HepG2 (cell line): ENCODE measurements around the gene C1orf50. TPM values are rescaled to one million over a fixed set of nuclear protein-coding genes. Genes with fewer than 3 reads are reported as not detected.

Experiments
- ATF5 ChIP-seq: sonication (generic); formaldehyde crosslinking; IDR thresholded peaks from 2 replicates; pipeline ENCODE4 v1.4.0; 2020; ENCODE audit warnings: mild to moderate bottlenecking, low read depth, missing genetic modification reagents
- CHCHD3 ChIP-seq: sonication (generic); formaldehyde crosslinking; IDR thresholded peaks from 2 replicates; pipeline ENCODE4 v1.8.0; 2022; ENCODE audit warnings: mild to moderate bottlenecking, missing genetic modification reagents, moderate library complexity
- DZIP1 ChIP-seq: sonication (generic); formaldehyde crosslinking; IDR thresholded peaks from 2 replicates; pipeline ENCODE4 v1.5.0; 2020; ENCODE audit warnings: mild to moderate bottlenecking, missing genetic modification reagents
- GZF1 ChIP-seq: sonication (generic); formaldehyde crosslinking; IDR thresholded peaks from 2 replicates; pipeline ENCODE4 v1.5.1; 2020; ENCODE audit warnings: mild to moderate bottlenecking, missing genetic modification reagents
- HDAC2 ChIP-seq: sonication (generic); formaldehyde crosslinking; IDR thresholded peaks from 2 replicates; pipeline ENCODE4 v1.4.0; 2020; ENCODE audit warnings: missing genetic modification reagents
- HOXA9 ChIP-seq: sonication (generic); formaldehyde crosslinking; IDR thresholded peaks from 2 replicates; pipeline ENCODE4 v1.8.1; 2022; ENCODE audit warnings: missing genetic modification reagents, mild to moderate bottlenecking, moderate library complexity, borderline replicate concordance
- RBFOX2 ChIP-seq: fragments of 200-400 bp; formaldehyde crosslinking; IDR thresholded peaks from 2 replicates; pipeline ENCODE4 v1.6.1; 2017; ENCODE audit warnings: low read depth, mild to moderate bottlenecking, low read length
- SMAD1 ChIP-seq: sonication (generic); formaldehyde crosslinking; IDR thresholded peaks from 2 replicates; pipeline ENCODE4 v1.4.0; 2020; ENCODE audit warnings: missing genetic modification reagents, low read depth, mild to moderate bottlenecking, borderline replicate concordance
- ZMYM3 ChIP-seq: sonication (generic); formaldehyde crosslinking; IDR thresholded peaks from 2 replicates; pipeline ENCODE4 v1.5.1; 2020; ENCODE audit warnings: mild to moderate bottlenecking, missing genetic modification reagents
- ZNF251 ChIP-seq: sonication (generic); formaldehyde crosslinking; IDR thresholded peaks from 2 replicates; pipeline ENCODE4 v1.9.0; 2021; ENCODE audit warnings: mild to moderate bottlenecking, missing genetic modification reagents
- ZNF383 ChIP-seq: sonication (generic); formaldehyde crosslinking; IDR thresholded peaks from 2 replicates; pipeline ENCODE4 v1.4.0; 2020; ENCODE audit warnings: missing genetic modification reagents, mild to moderate bottlenecking, borderline replicate concordance
- ZNF766 ChIP-seq: sonication (generic); formaldehyde crosslinking; IDR thresholded peaks from 2 replicates; pipeline ENCODE4 v1.5.0; 2020; ENCODE audit warnings: missing genetic modification reagents, borderline replicate concordance
- ZNF839 ChIP-seq: sonication (generic); formaldehyde crosslinking; IDR thresholded peaks from 2 replicates; pipeline ENCODE4 v1.4.0; 2020; ENCODE audit warnings: missing genetic modification reagents, mild to moderate bottlenecking, borderline replicate concordance
- polyA plus RNA-seq, 8 experiments: library from polyadenylated mRNA; depleted of rRNA in 3 of 8; stranded (reverse) in 7 of 8; unstranded in 1 of 8; fragments of >200 nt; fragmentation: Illumina TruSeq in 4 of 8; extraction: Trizol in 4 of 8; gene quantifications; 2 replicates each; pipeline versions ENCODE4 v1.2.1 to v1.2.3, GENCODE V29; 2011 to 2016; ENCODE audit warnings: low read depth in 4 of 8, missing spikeins in 1 of 8, mixed read lengths in 1 of 8; ENCODE audit not compliant: insufficient read depth in 1 of 8
- total RNA-seq, 5 experiments: library from RNA; depleted of rRNA; stranded (reverse); fragments of >200 nt; fragmentation: Illumina TruSeq; extraction: Trizol; gene quantifications; 2 replicates each; pipeline ENCODE4 v1.2.3, GENCODE V29; 2016; ENCODE audit warnings: low read depth in 1 of 5
- TF ChIP-seq, protein P1 (sequence below): IDR thresholded peaks from 2 replicates; pipeline ENCODE4 v1.6.1; 2016
- TF ChIP-seq, protein P2 (sequence below): sonication (generic); formaldehyde crosslinking; IDR thresholded peaks from 2 replicates; pipeline ENCODE4 v1.4.0; 2020; ENCODE audit warnings: missing genetic modification reagents, borderline replicate concordance
- TF ChIP-seq, protein P3 (sequence below): sonication (generic); formaldehyde crosslinking; conservative IDR thresholded peaks from 2 replicates; pipeline ENCODE4 v1.4.0; 2020; ENCODE audit warnings: missing genetic modification reagents

Gene C1orf50
- total and polyA plus RNA-seq, 2 of the 13 experiments (the other 11 are each of a cell fraction or from before 2014, with no cell fraction given): 4.3 to 4.8 TPM

GRCh38 chr1:42739753-42740700 lies 27.0 kb upstream of the C1orf50 start, which contains the start of gene CLDN19 (continued):
- TF ChIP-seq DZIP1 (no peak), ZNF251 (no peak), CHCHD3 (no peak), ZNF383 (peak; percentile 50; the same call in 1 of the 2 replicates), SMAD1 (CRISPR knock-in tag) (peak; percentile 59; the same call in 1 of the 2 replicates), ZNF766 (CRISPR knock-in tag) (no peak), HDAC2 (peak; percentile 22; the same call in 1 of the 2 replicates), ZMYM3 (CRISPR knock-in tag) (no peak), RBFOX2 (peak; percentile 50; the same call in 1 of the 2 replicates), GZF1 (CRISPR knock-in tag) (no peak), HOXA9 (CRISPR knock-in tag) (no peak), ATF5 (no peak), ZNF839 (CRISPR knock-in tag) (peak; percentile 83; the same call in 1 of the 2 replicates)
- TF ChIP-seq, protein P1, sequence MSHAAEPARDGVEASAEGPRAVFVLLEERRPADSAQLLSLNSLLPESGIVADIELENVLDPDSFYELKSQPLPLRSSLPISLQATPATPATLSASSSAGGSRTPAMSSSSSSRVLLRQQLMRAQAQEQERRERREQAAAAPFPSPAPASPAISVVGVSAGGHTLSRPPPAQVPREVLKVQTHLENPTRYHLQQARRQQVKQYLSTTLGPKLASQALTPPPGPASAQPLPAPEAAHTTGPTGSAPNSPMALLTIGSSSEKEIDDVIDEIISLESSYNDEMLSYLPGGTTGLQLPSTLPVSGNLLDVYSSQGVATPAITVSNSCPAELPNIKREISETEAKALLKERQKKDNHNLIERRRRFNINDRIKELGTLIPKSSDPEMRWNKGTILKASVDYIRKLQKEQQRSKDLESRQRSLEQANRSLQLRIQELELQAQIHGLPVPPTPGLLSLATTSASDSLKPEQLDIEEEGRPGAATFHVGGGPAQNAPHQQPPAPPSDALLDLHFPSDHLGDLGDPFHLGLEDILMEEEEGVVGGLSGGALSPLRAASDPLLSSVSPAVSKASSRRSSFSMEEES: no peak
- TF ChIP-seq, protein P2, sequence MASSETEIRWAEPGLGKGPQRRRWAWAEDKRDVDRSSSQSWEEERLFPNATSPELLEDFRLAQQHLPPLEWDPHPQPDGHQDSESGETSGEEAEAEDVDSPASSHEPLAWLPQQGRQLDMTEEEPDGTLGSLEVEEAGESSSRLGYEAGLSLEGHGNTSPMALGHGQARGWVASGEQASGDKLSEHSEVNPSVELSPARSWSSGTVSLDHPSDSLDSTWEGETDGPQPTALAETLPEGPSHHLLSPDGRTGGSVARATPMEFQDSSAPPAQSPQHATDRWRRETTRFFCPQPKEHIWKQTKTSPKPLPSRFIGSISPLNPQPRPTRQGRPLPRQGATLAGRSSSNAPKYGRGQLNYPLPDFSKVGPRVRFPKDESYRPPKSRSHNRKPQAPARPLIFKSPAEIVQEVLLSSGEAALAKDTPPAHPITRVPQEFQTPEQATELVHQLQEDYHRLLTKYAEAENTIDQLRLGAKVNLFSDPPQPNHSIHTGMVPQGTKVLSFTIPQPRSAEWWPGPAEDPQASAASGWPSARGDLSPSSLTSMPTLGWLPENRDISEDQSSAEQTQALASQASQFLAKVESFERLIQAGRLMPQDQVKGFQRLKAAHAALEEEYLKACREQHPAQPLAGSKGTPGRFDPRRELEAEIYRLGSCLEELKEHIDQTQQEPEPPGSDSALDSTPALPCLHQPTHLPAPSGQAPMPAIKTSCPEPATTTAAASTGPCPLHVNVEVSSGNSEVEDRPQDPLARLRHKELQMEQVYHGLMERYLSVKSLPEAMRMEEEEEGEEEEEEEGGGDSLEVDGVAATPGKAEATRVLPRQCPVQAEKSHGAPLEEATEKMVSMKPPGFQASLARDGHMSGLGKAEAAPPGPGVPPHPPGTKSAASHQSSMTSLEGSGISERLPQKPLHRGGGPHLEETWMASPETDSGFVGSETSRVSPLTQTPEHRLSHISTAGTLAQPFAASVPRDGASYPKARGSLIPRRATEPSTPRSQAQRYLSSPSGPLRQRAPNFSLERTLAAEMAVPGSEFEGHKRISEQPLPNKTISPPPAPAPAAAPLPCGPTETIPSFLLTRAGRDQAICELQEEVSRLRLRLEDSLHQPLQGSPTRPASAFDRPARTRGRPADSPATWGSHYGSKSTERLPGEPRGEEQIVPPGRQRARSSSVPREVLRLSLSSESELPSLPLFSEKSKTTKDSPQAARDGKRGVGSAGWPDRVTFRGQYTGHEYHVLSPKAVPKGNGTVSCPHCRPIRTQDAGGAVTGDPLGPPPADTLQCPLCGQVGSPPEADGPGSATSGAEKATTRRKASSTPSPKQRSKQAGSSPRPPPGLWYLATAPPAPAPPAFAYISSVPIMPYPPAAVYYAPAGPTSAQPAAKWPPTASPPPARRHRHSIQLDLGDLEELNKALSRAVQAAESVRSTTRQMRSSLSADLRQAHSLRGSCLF (CRISPR knock-in tag): no peak
- TF ChIP-seq, protein P3, sequence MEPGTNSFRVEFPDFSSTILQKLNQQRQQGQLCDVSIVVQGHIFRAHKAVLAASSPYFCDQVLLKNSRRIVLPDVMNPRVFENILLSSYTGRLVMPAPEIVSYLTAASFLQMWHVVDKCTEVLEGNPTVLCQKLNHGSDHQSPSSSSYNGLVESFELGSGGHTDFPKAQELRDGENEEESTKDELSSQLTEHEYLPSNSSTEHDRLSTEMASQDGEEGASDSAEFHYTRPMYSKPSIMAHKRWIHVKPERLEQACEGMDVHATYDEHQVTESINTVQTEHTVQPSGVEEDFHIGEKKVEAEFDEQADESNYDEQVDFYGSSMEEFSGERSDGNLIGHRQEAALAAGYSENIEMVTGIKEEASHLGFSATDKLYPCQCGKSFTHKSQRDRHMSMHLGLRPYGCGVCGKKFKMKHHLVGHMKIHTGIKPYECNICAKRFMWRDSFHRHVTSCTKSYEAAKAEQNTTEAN (CRISPR knock-in tag): no peak
